ENCODE measurements around the gene KCNE1.

- no peak for TF ChIP-seq EZH2 (IDR thresholded peaks at IDR 0.05)
- TF ChIP-seq POLR2AphosphoS5 (IDR thresholded peaks at IDR 0.05; ENCODE audit: borderline replicate concordance, low read depth, low read length), result no peak
- TF ChIP-seq FOXP2 (optimal IDR thresholded peaks at IDR 0.05; ENCODE audit: control extremely low read depth, extremely low read length, insufficient read depth), result no peak
Observed at GRCh38 chr21:34500191-34500590, 11.8 kb downstream of the KCNE1 start.

All from SK-N-MC (cell line).